Caco-2 (cell line): Measurements from ENCODE around the gene C16orf96. TPM values are rescaled to one million over a fixed set of nuclear protein-coding genes. Genes with fewer than 3 reads are reported as not detected.

Experiments
- BruUV-seq: library from RNA; stranded (reverse); fragments of 400-500 nt; replicated peaks from 2 replicates; lab custom pipeline; 2021; lab: Mats Ljungman, UMichigan
- CTCF ChIA-PET: fragments of 300-600 bp; sonication (Branson Sonifier 250); formaldehyde crosslinking; loops from one replicate; lab custom pipeline; 2022; ENCODE audit warnings: antibody characterized with exemption; lab: Charles Lee
- POLR2A ChIA-PET: fragments of 300-600 bp; sonication (Branson Sonifier 250); formaldehyde crosslinking; loops from one replicate; lab custom pipeline; 2022; ENCODE audit warnings: antibody characterized with exemption; lab: Charles Lee
- DNase-seq, 2 experiments: peaks; one replicate each; pipeline versions ENCODE4 v3.0.0 to v3.0.0-alpha.2; 2020 to 2022
- H3K27me3 ChIP-seq: replicated peaks from 2 replicates; pipeline ENCODE4 v1.6.0; 2011; ENCODE audit warnings: low read length; ENCODE audit not compliant: control insufficient read depth, insufficient read depth
- H3K36me3 ChIP-seq: 2 replicates; pipeline ENCODE4 v1.5.1; 2011; ENCODE audit warnings: low read length; ENCODE audit not compliant: control insufficient read depth, insufficient read depth
- H3K4me1 ChIP-seq: fragments of 250-450 bp; sonication (Bioruptor Pico); 2 replicates; pipeline ENCODE4 v1.5.1; 2020; ENCODE audit warnings: mild to moderate bottlenecking
- H3K4me3 ChIP-seq: 2 replicates; pipeline ENCODE4 v1.5.1; 2011; ENCODE audit warnings: low read depth, mild to moderate bottlenecking, control low read depth, low read length
- H3K9me3 ChIP-seq: fragments of 250-450 bp; sonication (Bioruptor Pico); 2 replicates; pipeline ENCODE4 v1.5.1; 2020; ENCODE audit warnings: mild to moderate bottlenecking, moderate library complexity
- H3K27ac Mint-ChIP-seq: one replicate; pipeline ENCODE4 v1.8.0; 2022; ENCODE audit warnings: mixed read lengths; ENCODE audit not compliant: unreplicated experiment
- H3K27me3 Mint-ChIP-seq: one replicate; pipeline ENCODE4 v1.8.0; 2022; ENCODE audit warnings: mixed read lengths; ENCODE audit not compliant: insufficient read depth, unreplicated experiment
- H3K36me3 Mint-ChIP-seq: one replicate; pipeline ENCODE4 v1.8.0; 2022; ENCODE audit warnings: mild to moderate bottlenecking, mixed read lengths; ENCODE audit not compliant: insufficient read depth, unreplicated experiment
- H3K4me1 Mint-ChIP-seq: one replicate; pipeline ENCODE4 v1.8.0; 2022; ENCODE audit warnings: low read depth, mixed read lengths; ENCODE audit not compliant: unreplicated experiment
- H3K4me3 Mint-ChIP-seq: one replicate; pipeline ENCODE4 v1.8.0; 2022; ENCODE audit warnings: mild to moderate bottlenecking, moderate library complexity, mixed read lengths; ENCODE audit not compliant: unreplicated experiment
- H3K9me3 Mint-ChIP-seq: one replicate; pipeline ENCODE4 v1.8.0; 2022; ENCODE audit warnings: mixed read lengths; ENCODE audit not compliant: unreplicated experiment
- intact Hi-C: fragments of 100-400 bp; cut with micrococcal nuclease; formaldehyde crosslinking; loops from one replicate; pipeline ENCODE4 v1.10.0; 2022; ENCODE audit not compliant: unreplicated experiment
- total RNA-seq: library from RNA; stranded (reverse); gene quantifications from 2 replicates; pipeline ENCODE4 v1.2.3, GENCODE V29; 2022
- TF ChIP-seq, protein P1 (sequence below), 2 experiments: fragments of 200-600 bp in 1 of 2; IDR thresholded peaks; 1 replicate in 1 of 2; 2 replicates in 1 of 2; pipeline versions ENCODE4 v1.5.1 to v1.8.0; 2011 to 2022; ENCODE audit warnings: antibody characterized with exemption in 1 of 2, control low read depth in 1 of 2, inconsistent platforms in 1 of 2, low read depth in 1 of 2, low read length in 1 of 2, mild to moderate bottlenecking in 1 of 2, moderate library complexity in 1 of 2; ENCODE audit not compliant: insufficient read depth in 1 of 2, severe bottlenecking in 1 of 2, unreplicated experiment in 1 of 2

Gene C16orf96
- total RNA-seq, 1 experiment from 2014 or later: 0.11 TPM

- intact Hi-C loops: no loop called here
- Mint-ChIP-seq H3K27ac (no peak overlapping the region), H3K4me1 (no peaks in the 10 kb centered on the region), H3K9me3 (no peaks in the 10 kb centered on the region), H3K27me3 (no peaks in the 10 kb centered on the region), H3K36me3 (no peaks in the 10 kb centered on the region), H3K4me3 (no peak overlapping the region)
- H3K36me3 ChIP-seq: no peaks in the 10 kb centered on the region
- BruUV-seq: no TSS peak
- TF ChIP-seq, protein P1, sequence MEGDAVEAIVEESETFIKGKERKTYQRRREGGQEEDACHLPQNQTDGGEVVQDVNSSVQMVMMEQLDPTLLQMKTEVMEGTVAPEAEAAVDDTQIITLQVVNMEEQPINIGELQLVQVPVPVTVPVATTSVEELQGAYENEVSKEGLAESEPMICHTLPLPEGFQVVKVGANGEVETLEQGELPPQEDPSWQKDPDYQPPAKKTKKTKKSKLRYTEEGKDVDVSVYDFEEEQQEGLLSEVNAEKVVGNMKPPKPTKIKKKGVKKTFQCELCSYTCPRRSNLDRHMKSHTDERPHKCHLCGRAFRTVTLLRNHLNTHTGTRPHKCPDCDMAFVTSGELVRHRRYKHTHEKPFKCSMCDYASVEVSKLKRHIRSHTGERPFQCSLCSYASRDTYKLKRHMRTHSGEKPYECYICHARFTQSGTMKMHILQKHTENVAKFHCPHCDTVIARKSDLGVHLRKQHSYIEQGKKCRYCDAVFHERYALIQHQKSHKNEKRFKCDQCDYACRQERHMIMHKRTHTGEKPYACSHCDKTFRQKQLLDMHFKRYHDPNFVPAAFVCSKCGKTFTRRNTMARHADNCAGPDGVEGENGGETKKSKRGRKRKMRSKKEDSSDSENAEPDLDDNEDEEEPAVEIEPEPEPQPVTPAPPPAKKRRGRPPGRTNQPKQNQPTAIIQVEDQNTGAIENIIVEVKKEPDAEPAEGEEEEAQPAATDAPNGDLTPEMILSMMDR (IDR thresholded peaks at IDR 0.05; ENCODE audit: insufficient read depth in 1 of 2, low read depth in 1 of 2, low read length in 1 of 2, severe bottlenecking in 1 of 2, unreplicated experiment in 1 of 2): no peak
- no peak overlapping the region for H3K4me3 ChIP-seq
- ChIA-PET CTCF (interaction anchor here (0.6 to 0.8 kb wide), 3 partner anchors 26 to 1610 kb away, joined by 3 to 6 read pairs (median 3); partner anchors contain the start of gene HMOX2), POLR2A (no interaction called here)
- no peak for DNase-seq
- H3K27me3 ChIP-seq: no peaks in the 10 kb centered on the region
- H3K4me1 ChIP-seq: no peaks in the 10 kb centered on the region
- no peaks in the 10 kb centered on the region for H3K9me3 ChIP-seq
Measured at GRCh38 chr16:4574919-4575705, 19.0 kb downstream of the C16orf96 start.

- no peaks in the 10 kb centered on the region for H3K36me3 Mint-ChIP-seq
- no peak overlapping the region for H3K4me3 Mint-ChIP-seq
- H3K4me1 ChIP-seq: no peaks in the 10 kb centered on the region
- no peak for DNase-seq
- POLR2A ChIA-PET: no interaction called here
- no peak overlapping the region for H3K4me3 ChIP-seq
- H3K36me3 ChIP-seq: no peaks in the 10 kb centered on the region
- H3K27ac Mint-ChIP-seq: no peak overlapping the region
- no peaks in the 10 kb centered on the region for H3K9me3 Mint-ChIP-seq
- intact Hi-C loops: no loop called here
- TF ChIP-seq, protein P1 (IDR thresholded peaks at IDR 0.05; ENCODE audit: insufficient read depth in 1 of 2, low read depth in 1 of 2, low read length in 1 of 2, severe bottlenecking in 1 of 2, unreplicated experiment in 1 of 2): no peak
- H3K27me3 Mint-ChIP-seq: no peaks in the 10 kb centered on the region
- no peaks in the 10 kb centered on the region for H3K9me3 ChIP-seq
- BruUV-seq: no TSS peak
- CTCF ChIA-PET: interaction anchor here (0.8 kb wide), 1 partner anchor 27 kb away, joined by 6 read pairs; no protein-coding TSS in a partner anchor
- H3K4me1 Mint-ChIP-seq: no peaks in the 10 kb centered on the region
- no peaks in the 10 kb centered on the region for H3K27me3 ChIP-seq
Measured at GRCh38 chr16:4576008-4576407, 19.9 kb downstream of the C16orf96 start.

GRCh38 chr16:4578961-4579530 lies 22.9 kb downstream of the C16orf96 start:
- CTCF ChIA-PET: interaction anchor here (0.6 to 0.8 kb wide), 2 partner anchors 30 to 57 kb away, joined by 3 read pairs; no protein-coding TSS in a partner anchor
- intact Hi-C loops: no loop called here

More at GRCh38 chr16:4578961-4579530, 22.9 kb downstream of the C16orf96 start:
- TF ChIP-seq, protein P1 (IDR thresholded peaks at IDR 0.05; ENCODE audit: insufficient read depth in 1 of 2, low read depth in 1 of 2, low read length in 1 of 2, severe bottlenecking in 1 of 2, unreplicated experiment in 1 of 2): no peak
- DNase-seq: no peak
- no peak overlapping the region for H3K4me3 ChIP-seq
- POLR2A ChIA-PET: no interaction called here
- BruUV-seq: no TSS peak
- H3K4me1 Mint-ChIP-seq: no peaks in the 10 kb centered on the region
- H3K36me3 Mint-ChIP-seq: no peaks in the 10 kb centered on the region
- no peaks in the 10 kb centered on the region for H3K9me3 Mint-ChIP-seq
- H3K4me3 Mint-ChIP-seq: no peak overlapping the region
- H3K27me3 ChIP-seq: no peaks in the 10 kb centered on the region
- no peaks in the 10 kb centered on the region for H3K4me1 ChIP-seq
- H3K9me3 ChIP-seq: no peaks in the 10 kb centered on the region
- H3K27me3 Mint-ChIP-seq: no peaks in the 10 kb centered on the region
- H3K27ac Mint-ChIP-seq: no peak overlapping the region
- no peaks in the 10 kb centered on the region for H3K36me3 ChIP-seq
